Upper lobe of left lung (tissue), 6 donors: ENCODE measurements around the gene GRPEL1. TPM values are rescaled to one million over a fixed set of nuclear protein-coding genes. Genes with fewer than 3 reads are reported as not detected.

ENCODE experiments used
- ATAC-seq, 2 donors: fragments of 200-7000 bp; cut with Tn5 transposase; one replicate each; pipeline ENCODE4 v1.9.1; 2022; ENCODE audit warnings: mild to moderate bottlenecking in 2 of 2, moderate library complexity in 2 of 2; ENCODE audit not compliant: low FRiP score in 2 of 2
- DNase-seq, 2 donors: peaks; one replicate each; pipeline ENCODE4 v3.0.0-alpha.2; 2019 to 2020
- H3K27ac ChIP-seq, 4 donors: fragments of 200-600 bp; sonication (generic); one replicate each; pipeline ENCODE4 v1.5.1; 2016 to 2019
- H3K27me3 ChIP-seq, 4 donors: fragments of 200-600 bp; sonication (generic); one replicate each; pipeline ENCODE4 v1.5.1; 2017 to 2019
- H3K36me3 ChIP-seq, 4 donors: fragments of 200-600 bp; sonication (generic); one replicate each; pipeline ENCODE4 v1.5.1; 2016 to 2019
- H3K4me1 ChIP-seq, 4 donors: fragments of 200-600 bp; sonication (generic); one replicate each; pipeline ENCODE4 v1.5.1; 2018 to 2019
- H3K4me3 ChIP-seq, 4 donors: fragments of 200-600 bp; sonication (generic); one replicate each; pipeline ENCODE4 v1.5.1; 2017 to 2019; ENCODE audit warnings: mild to moderate bottlenecking in 2 of 4, moderate library complexity in 1 of 4
- H3K9me3 ChIP-seq, 4 donors: fragments of 200-600 bp; sonication (generic); one replicate each; pipeline ENCODE4 v1.5.1; 2018 to 2019
- EP300 ChIP-seq, 4 donors: sonication (generic); formaldehyde crosslinking; IDR thresholded peaks; one replicate each; pipeline ENCODE4 v1.5.1; 2017; ENCODE audit warnings: antibody characterized with exemption in 4 of 4, control low read depth in 2 of 4
- POLR2A ChIP-seq, 4 donors: fragments of 450-650 bp; IDR thresholded peaks; one replicate each; pipeline ENCODE4 v1.5.1; 2016 to 2017; ENCODE audit warnings: antibody characterized with exemption in 4 of 4, mild to moderate bottlenecking in 2 of 4
- POLR2AphosphoS5 ChIP-seq, 2 donors: sonication (generic); formaldehyde crosslinking; IDR thresholded peaks; one replicate each; pipeline ENCODE4 v1.5.1; 2017; ENCODE audit warnings: antibody characterized with exemption in 2 of 2
- WGBS, 2 donors: methylation state at CpG; one replicate each; pipeline ENCODE4 v1.1.5; 2017 to 2018; 5-methylcytosine and 5-hydroxymethylcytosine counted together
- total RNA-seq, 6 donors: library from RNA; depleted of rRNA in 4 of 6; stranded (reverse); fragments of >200 nt in 4 of 6; gene quantifications; one replicate each; pipeline versions ENCODE4 v1.1.0 to v1.2.1, GENCODE V29; 2016 to 2021
- TF ChIP-seq, protein P1 (sequence below), 6 experiments: fragments of 450-650 bp in 4 of 6; fragments of 200-600 bp in 2 of 6; sonication (generic) in 2 of 6; IDR thresholded peaks; one replicate each; pipeline ENCODE4 v1.5.1; 2016 to 2019; ENCODE audit warnings: antibody characterized with exemption in 6 of 6
- donor health status: DM: no; HTN: no; CAD: no; lungs with moderate emphysema.
- donor health status: DM: no; HTN: yes; CAD: no; lungs with severe emphysema.

The GRPEL1 gene
- total RNA-seq, 6 donors from 2014 or later = 9.4 to 29.0 (median 24.2) TPM

DNA sequence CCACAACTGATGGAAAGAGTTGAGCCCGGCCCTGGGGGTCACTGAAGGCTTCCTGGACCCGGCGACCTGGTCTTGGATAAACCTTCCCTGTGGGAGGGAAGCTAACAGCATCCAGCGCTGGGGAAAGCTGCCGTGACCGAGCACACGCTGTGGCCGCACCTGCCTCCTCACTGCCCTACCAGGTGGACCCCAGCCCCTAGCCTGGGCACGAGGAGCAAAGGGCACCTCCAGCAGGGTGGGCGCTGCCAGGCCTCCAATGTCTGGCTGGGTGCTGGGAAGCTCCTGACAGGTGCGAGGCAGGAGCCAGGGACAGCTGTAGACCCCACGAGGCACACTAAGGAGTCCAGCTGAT lies 16.7 kb downstream of the GRPEL1 start:
- peaks cover 3 to 34% (median 22%) of the 10 kb centered on the region in 4 donors for H3K36me3 ChIP-seq
- no peak overlapping the region for H3K4me3 ChIP-seq
- 82 to 95% methylated on average over 12 of the region's 12 CpGs for WGBS, 2 donors
- DNase-seq (no peak), ATAC-seq (no peak)
- H3K27ac ChIP-seq = no peak overlapping the region
- H3K27me3 ChIP-seq = no peaks in the 10 kb centered on the region
- TF ChIP-seq EP300 (IDR thresholded peaks at IDR 0.05) (no peak), POLR2A (IDR thresholded peaks at IDR 0.05) (no peak), POLR2AphosphoS5 (IDR thresholded peaks at IDR 0.05) (no peak)
- TF ChIP-seq, protein P1, sequence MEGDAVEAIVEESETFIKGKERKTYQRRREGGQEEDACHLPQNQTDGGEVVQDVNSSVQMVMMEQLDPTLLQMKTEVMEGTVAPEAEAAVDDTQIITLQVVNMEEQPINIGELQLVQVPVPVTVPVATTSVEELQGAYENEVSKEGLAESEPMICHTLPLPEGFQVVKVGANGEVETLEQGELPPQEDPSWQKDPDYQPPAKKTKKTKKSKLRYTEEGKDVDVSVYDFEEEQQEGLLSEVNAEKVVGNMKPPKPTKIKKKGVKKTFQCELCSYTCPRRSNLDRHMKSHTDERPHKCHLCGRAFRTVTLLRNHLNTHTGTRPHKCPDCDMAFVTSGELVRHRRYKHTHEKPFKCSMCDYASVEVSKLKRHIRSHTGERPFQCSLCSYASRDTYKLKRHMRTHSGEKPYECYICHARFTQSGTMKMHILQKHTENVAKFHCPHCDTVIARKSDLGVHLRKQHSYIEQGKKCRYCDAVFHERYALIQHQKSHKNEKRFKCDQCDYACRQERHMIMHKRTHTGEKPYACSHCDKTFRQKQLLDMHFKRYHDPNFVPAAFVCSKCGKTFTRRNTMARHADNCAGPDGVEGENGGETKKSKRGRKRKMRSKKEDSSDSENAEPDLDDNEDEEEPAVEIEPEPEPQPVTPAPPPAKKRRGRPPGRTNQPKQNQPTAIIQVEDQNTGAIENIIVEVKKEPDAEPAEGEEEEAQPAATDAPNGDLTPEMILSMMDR (IDR thresholded peaks at IDR 0.05) = no peak
- peaks cover 20 to 59% (median 30%) of the 10 kb centered on the region in 4 donors for H3K4me1 ChIP-seq
- H3K9me3 ChIP-seq = no peaks in the 10 kb centered on the region

DNA sequence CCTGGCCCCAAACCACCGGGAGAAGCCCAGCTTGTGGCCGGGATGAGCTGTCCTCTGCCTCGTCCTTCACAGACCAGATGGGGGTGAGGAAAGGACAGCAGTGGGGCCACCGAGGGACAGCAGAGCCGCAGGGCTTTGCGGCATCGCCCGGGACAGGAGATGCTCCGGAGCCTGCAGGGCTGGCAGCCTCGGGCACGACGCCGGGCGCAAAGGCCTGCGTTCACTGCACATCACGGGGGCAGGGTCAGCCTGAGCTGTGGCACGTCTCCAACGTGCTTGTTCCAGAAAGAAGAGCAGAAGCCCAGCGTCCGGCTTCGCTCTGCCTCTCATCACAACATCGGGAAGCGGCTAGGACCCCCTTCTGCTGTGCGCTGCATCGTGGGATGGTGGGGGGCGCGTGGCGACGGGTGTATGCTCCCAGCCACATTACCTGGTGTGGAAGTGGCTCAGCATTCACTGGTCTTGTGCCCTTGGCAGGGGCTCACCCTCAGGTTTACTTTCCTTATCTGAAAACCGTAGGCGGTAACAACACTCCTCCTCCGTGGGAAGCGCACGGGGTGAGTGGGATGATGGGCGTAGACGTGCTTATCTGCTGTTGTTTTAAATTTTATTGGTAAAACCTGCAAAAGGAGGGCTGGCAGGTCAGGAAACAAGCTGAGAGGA lies 17.3 kb downstream of the GRPEL1 start:
- TF ChIP-seq POLR2A (IDR thresholded peaks at IDR 0.05) (no peak), EP300 (IDR thresholded peaks at IDR 0.05) (no peak), POLR2AphosphoS5 (IDR thresholded peaks at IDR 0.05) (no peak)
- TF ChIP-seq, protein P1 (IDR thresholded peaks at IDR 0.05) = no peak
- Histone ChIP-seq H3K9me3 (no peaks in the 10 kb centered on the region), H3K36me3 (peaks cover 3 to 29% (median 17%) of the 10 kb centered on the region in 4 donors), H3K27me3 (no peaks in the 10 kb centered on the region), H3K4me3 (no peak overlapping the region), H3K4me1 (peaks cover 25 to 60% (median 35%) of the 10 kb centered on the region in 4 donors), H3K27ac (no peak overlapping the region)
- WGBS, 2 donors = 84 to 86% methylated on average over 27 to 36 of the region's 36 CpGs
- DNase-seq = no peak
- no peak for ATAC-seq

DNA sequence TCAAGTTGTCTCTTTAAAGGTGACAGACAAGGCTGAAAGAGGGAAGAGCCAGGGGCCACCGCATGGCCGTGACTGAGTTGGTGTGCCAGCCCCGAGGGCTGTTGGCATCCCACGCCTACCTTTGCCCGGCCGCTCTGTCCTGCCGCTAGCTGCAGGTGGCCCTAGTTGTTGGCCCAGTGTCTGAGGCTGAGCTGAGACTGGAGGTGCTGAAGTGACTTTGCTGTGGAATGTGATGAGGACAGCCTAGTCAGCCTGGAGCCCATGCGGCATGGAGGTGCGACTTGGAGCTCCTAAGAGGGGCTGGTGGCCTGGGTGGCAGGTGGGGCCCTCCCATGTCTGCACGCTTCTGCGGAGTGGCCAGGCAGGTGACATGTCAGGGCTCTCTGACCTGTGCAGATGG lies 18.1 kb downstream of the GRPEL1 start:
- Histone ChIP-seq H3K4me1 (peaks cover 33 to 65% (median 43%) of the 10 kb centered on the region in 4 donors), H3K27ac (no peak overlapping the region), H3K4me3 (no peak overlapping the region), H3K27me3 (no peaks in the 10 kb centered on the region), H3K36me3 (peaks cover 0 to 20% (median 12%) of the 10 kb centered on the region in 4 donors), H3K9me3 (no peaks in the 10 kb centered on the region)
- 86 to 91% methylated on average over 7 to 11 of the region's 11 CpGs for WGBS, 2 donors
- ATAC-seq (no peak), DNase-seq (no peak)
- TF ChIP-seq, protein P1 (IDR thresholded peaks at IDR 0.05) = no peak
- TF ChIP-seq EP300 (IDR thresholded peaks at IDR 0.05) = no peak
- no peak for TF ChIP-seq POLR2AphosphoS5 (IDR thresholded peaks at IDR 0.05)
- TF ChIP-seq POLR2A (IDR thresholded peaks at IDR 0.05) = no peak

DNA sequence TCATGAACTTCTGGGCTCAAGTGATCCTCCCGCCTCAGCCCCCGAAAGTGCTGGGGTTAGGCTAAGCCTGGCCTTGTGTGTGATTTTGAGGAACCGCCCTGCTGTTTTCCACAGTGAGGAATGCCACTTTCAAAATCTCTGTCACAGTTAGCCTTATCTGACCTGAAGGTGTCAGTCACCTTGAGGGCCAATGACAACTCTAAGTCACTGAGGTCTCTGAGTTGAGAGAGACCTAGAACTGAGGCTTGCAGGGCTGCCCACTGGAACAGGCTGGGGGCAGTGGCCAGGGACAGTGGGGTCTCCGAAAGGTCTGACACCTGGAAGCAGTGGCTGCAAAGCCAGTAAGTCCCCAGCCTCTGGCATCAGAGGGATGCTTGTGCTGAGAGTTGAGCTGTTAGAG lies 18.6 kb downstream of the GRPEL1 start:
- ATAC-seq = no peak
- 89% methylated on average over 4 of the region's 4 CpGs; no CpG with 5 or more reads in 1 of the 2 donors for WGBS, 2 donors
- H3K9me3 ChIP-seq = no peaks in the 10 kb centered on the region
- no peak for DNase-seq
- TF ChIP-seq, protein P1 (IDR thresholded peaks at IDR 0.05) = no peak
- TF ChIP-seq EP300 (IDR thresholded peaks at IDR 0.05) (no peak), POLR2A (IDR thresholded peaks at IDR 0.05) (no peak), POLR2AphosphoS5 (IDR thresholded peaks at IDR 0.05) (no peak)
- H3K4me3 ChIP-seq = no peak overlapping the region
- H3K36me3 ChIP-seq = peaks cover 0 to 16% (median 8%) of the 10 kb centered on the region in 4 donors
- H3K27ac ChIP-seq = no peak overlapping the region
- no peaks in the 10 kb centered on the region for H3K27me3 ChIP-seq
- H3K4me1 ChIP-seq = peaks cover 32 to 69% (median 48%) of the 10 kb centered on the region in 4 donors

DNA sequence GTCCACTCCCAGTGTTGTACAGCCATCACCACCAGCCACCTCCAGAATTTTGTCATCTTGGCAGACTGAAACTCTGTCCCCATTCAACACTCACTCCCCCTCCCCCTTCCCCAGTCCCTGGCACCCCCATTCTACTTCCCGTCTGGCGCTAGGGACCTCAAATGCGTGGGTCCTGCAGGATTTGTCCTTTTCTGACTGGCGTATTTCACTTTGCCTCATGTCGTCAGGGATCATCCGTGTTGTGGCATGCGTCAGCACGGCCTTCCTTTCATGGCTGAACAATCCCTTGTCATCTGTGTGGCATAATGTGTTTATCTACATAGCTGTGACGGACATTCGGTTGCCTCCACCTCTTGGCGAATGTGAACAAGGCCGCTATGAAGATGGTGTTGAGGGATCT lies 19.2 kb downstream of the GRPEL1 start:
- TF ChIP-seq POLR2AphosphoS5 (IDR thresholded peaks at IDR 0.05) (no peak), EP300 (IDR thresholded peaks at IDR 0.05) (no peak), POLR2A (IDR thresholded peaks at IDR 0.05) (no peak)
- TF ChIP-seq, protein P1 (IDR thresholded peaks at IDR 0.05) = no peak
- H3K9me3 ChIP-seq = no peaks in the 10 kb centered on the region
- 95 to 97% methylated on average over 12 of the region's 12 CpGs for WGBS, 2 donors
- peaks cover 0 to 9% (median 3%) of the 10 kb centered on the region in 4 donors for H3K36me3 ChIP-seq
- no peak overlapping the region for H3K4me3 ChIP-seq
- H3K27me3 ChIP-seq = no peaks in the 10 kb centered on the region
- ATAC-seq (no peak), DNase-seq (no peak)
- H3K4me1 ChIP-seq = peaks cover 32 to 68% (median 46%) of the 10 kb centered on the region in 4 donors
- no peak overlapping the region for H3K27ac ChIP-seq
